H1 (cell line): Measurements from ENCODE around the gene GRIP1. TPM values are rescaled to one million over a fixed set of nuclear protein-coding genes. Genes with fewer than 3 reads are reported as not detected.

Experiments
- CTCF ChIA-PET: fragments of 300-600 bp; sonication (Branson Sonifier 250); formaldehyde crosslinking; loops from one replicate; lab custom pipeline; 2021; ENCODE audit not compliant: partially characterized antibody; lab: Charles Lee
- POLR2A ChIA-PET: fragments of 300-600 bp; sonication (Branson Sonifier 250); formaldehyde crosslinking; loops from one replicate; lab custom pipeline; 2021; ENCODE audit warnings: inconsistent platforms; ENCODE audit not compliant: partially characterized antibody; lab: Charles Lee
- DNase-seq, 2 experiments: peaks; one replicate each; pipeline versions ENCODE4 v3.0.0 to v3.0.0-alpha.2; 2010 to 2022; ENCODE audit warnings: low spot score in 2 of 2, low read depth in 1 of 2, mixed read lengths in 1 of 2
- FAIRE-seq: peaks from 2 replicates; lab custom pipeline; 2011; peaks lifted over from hg19 to GRCh38; lab: Jason Lieb, UNC
- H2AFZ ChIP-seq: 2 replicates; pipeline ENCODE4 v1.8.1; 2012; ENCODE audit warnings: low read length, inconsistent platforms
- H2AK5ac ChIP-seq: 2 replicates; pipeline ENCODE4 v1.6.1; 2013; ENCODE audit warnings: low read depth, low read length
- H2BK120ac ChIP-seq: replicated peaks from 2 replicates; pipeline ENCODE3; 2013; ENCODE audit warnings: low read depth, low read length, inconsistent platforms
- H2BK12ac ChIP-seq: 2 replicates; pipeline ENCODE4 v1.6.1; 2013; ENCODE audit warnings: low read depth, low read length
- H2BK15ac ChIP-seq: 2 replicates; pipeline ENCODE4 v1.6.1; 2013; ENCODE audit warnings: low read length
- H2BK20ac ChIP-seq: 2 replicates; pipeline ENCODE4 v1.6.1; 2013; ENCODE audit warnings: low read length
- H2BK5ac ChIP-seq: 2 replicates; pipeline ENCODE4 v1.6.1; 2013; ENCODE audit warnings: low read depth, low read length
- H3K14ac ChIP-seq: 2 replicates; pipeline ENCODE4 v1.6.1; 2013; ENCODE audit warnings: inconsistent platforms; ENCODE audit not compliant: insufficient read length
- H3K18ac ChIP-seq: 2 replicates; pipeline ENCODE4 v1.6.1; 2013; ENCODE audit warnings: low read length; ENCODE audit errors: extremely low read depth
- H3K23ac ChIP-seq: 2 replicates; pipeline ENCODE4 v1.6.1; 2013; ENCODE audit warnings: inconsistent platforms; ENCODE audit not compliant: insufficient read length
- H3K23me2 ChIP-seq: 2 replicates; pipeline ENCODE4 v1.6.1; 2013; ENCODE audit warnings: low read depth, low read length
- H3K27ac ChIP-seq: 2 replicates; pipeline ENCODE4 v1.6.1; 2011; ENCODE audit warnings: low read depth, low read length, inconsistent platforms
- H3K27me3 ChIP-seq, 4 experiments: replicated peaks in 1 of 4; 1 replicate in 1 of 4; 2 replicates in 3 of 4; pipeline versions ENCODE4 v1.6.1 to v1.8.1; 2011 to 2013; ENCODE audit warnings: low read length in 3 of 4, mild to moderate bottlenecking in 3 of 4, inconsistent platforms in 2 of 4, mixed read lengths in 2 of 4, moderate library complexity in 1 of 4; ENCODE audit not compliant: control insufficient read depth in 3 of 4, insufficient read depth in 3 of 4; ENCODE audit errors: extremely low read depth in 1 of 4
- H3K36me3 ChIP-seq, 4 experiments: 2 replicates each; pipeline versions ENCODE4 v1.6.1 to v1.8.1; 2011 to 2013; ENCODE audit warnings: mild to moderate bottlenecking in 4 of 4, low read length in 3 of 4, moderate library complexity in 2 of 4, control low read depth in 1 of 4, inconsistent platforms in 1 of 4; ENCODE audit not compliant: insufficient read depth in 4 of 4, control insufficient read depth in 2 of 4
- H3K4ac ChIP-seq: replicated peaks from 2 replicates; pipeline ENCODE3; 2013; ENCODE audit warnings: low read length, low read depth, mixed read lengths, inconsistent platforms; ENCODE audit not compliant: insufficient read length
- H3K4me1 ChIP-seq, 4 experiments: replicated peaks in 1 of 4; 1 replicate in 1 of 4; 2 replicates in 3 of 4; pipeline versions ENCODE4 v1.6.1 to v1.8.1; 2011 to 2013; ENCODE audit warnings: low read length in 3 of 4, inconsistent platforms in 2 of 4, mixed read lengths in 1 of 4; ENCODE audit not compliant: insufficient read depth in 4 of 4, control insufficient read depth in 3 of 4
- H3K4me2 ChIP-seq, 2 experiments: 2 replicates each; pipeline versions ENCODE4 v1.6.1 to v1.8.1; 2011 to 2013; ENCODE audit warnings: low read depth in 2 of 2, low read length in 2 of 2, control low read depth in 1 of 2, inconsistent platforms in 1 of 2, mild to moderate bottlenecking in 1 of 2; ENCODE audit not compliant: insufficient read depth in 1 of 2
- H3K4me3 ChIP-seq, 4 experiments: fragments of 200-600, 300-600 bp in 1 of 4; sonication (generic), shearing (Covaris generic), sonication (Bioruptor Twin) in 1 of 4; 2 replicates each; pipeline versions ENCODE4 v1.5.1 to v1.8.1; 2011 to 2016; ENCODE audit warnings: low read length in 4 of 4, low read depth in 3 of 4, control low read depth in 2 of 4, inconsistent platforms in 2 of 4, mild to moderate bottlenecking in 2 of 4, mixed read lengths in 1 of 4, moderate library complexity in 1 of 4; ENCODE audit not compliant: insufficient read depth in 2 of 4; ENCODE audit errors: extremely low read depth in 1 of 4
- H3K56ac ChIP-seq: replicated peaks from 2 replicates; pipeline ENCODE3; 2013; ENCODE audit warnings: low read depth, mild to moderate bottlenecking, mixed read lengths, low read length, inconsistent platforms; ENCODE audit not compliant: insufficient read length
- H3K79me1 ChIP-seq: 2 replicates; pipeline ENCODE4 v1.6.1; 2013; ENCODE audit warnings: low read depth, low read length, control low read depth
- H3K79me2 ChIP-seq, 2 experiments: 2 replicates each; pipeline versions ENCODE4 v1.6.1 to v1.8.1; 2012 to 2013; ENCODE audit warnings: low read length in 2 of 2, mild to moderate bottlenecking in 2 of 2, inconsistent platforms in 1 of 2; ENCODE audit not compliant: insufficient read depth in 2 of 2, control insufficient read depth in 1 of 2
- H3K9ac ChIP-seq, 4 experiments: replicated peaks in 1 of 4; 1 replicate in 1 of 4; 2 replicates in 3 of 4; pipeline versions ENCODE4 v1.6.1 to v1.8.1; 2011 to 2013; ENCODE audit warnings: low read depth in 3 of 4, low read length in 3 of 4, control low read depth in 2 of 4, mild to moderate bottlenecking in 2 of 4, moderate library complexity in 2 of 4, inconsistent platforms in 1 of 4; ENCODE audit errors: extremely low read depth in 1 of 4
- H3K9me3 ChIP-seq, 2 experiments: 2 replicates each; pipeline versions ENCODE4 v1.6.1 to v1.8.1; 2012 to 2013; ENCODE audit warnings: mild to moderate bottlenecking in 2 of 2, moderate library complexity in 2 of 2, control low read depth in 1 of 2, inconsistent platforms in 1 of 2, low read depth in 1 of 2, low read length in 1 of 2, mixed read lengths in 1 of 2; ENCODE audit not compliant: insufficient read depth in 2 of 2
- H4K20me1 ChIP-seq, 2 experiments: replicated peaks in 1 of 2; 2 replicates each; pipeline versions ENCODE3 to v1.8.1; 2011 to 2013; ENCODE audit warnings: inconsistent platforms in 2 of 2, low read length in 2 of 2, mild to moderate bottlenecking in 1 of 2; ENCODE audit not compliant: insufficient read depth in 2 of 2, control insufficient read depth in 1 of 2
- H4K5ac ChIP-seq: 2 replicates; pipeline ENCODE4 v1.6.1; 2013; ENCODE audit warnings: low read length, low read depth, mixed read lengths, inconsistent platforms; ENCODE audit not compliant: insufficient read length
- H4K8ac ChIP-seq: 2 replicates; pipeline ENCODE4 v1.8.0; 2013; ENCODE audit warnings: mild to moderate bottlenecking, moderate library complexity, low read length, inconsistent platforms; ENCODE audit not compliant: insufficient read depth; ENCODE audit errors: extremely low read depth
- H4K91ac ChIP-seq: replicated peaks from 2 replicates; pipeline ENCODE3; 2013; ENCODE audit warnings: low read length, mixed read lengths, inconsistent platforms; ENCODE audit not compliant: insufficient read length
- ASH2L ChIP-seq: fragments of 200-600, 300-600 bp; sonication (generic); IDR thresholded peaks from one replicate; pipeline ENCODE4 v1.7.1; 2017; ENCODE audit warnings: low read length
- BRCA1 ChIP-seq: IDR thresholded peaks from 2 replicates; pipeline ENCODE4 v1.6.1; 2012; ENCODE audit warnings: low read depth, low read length, improper control_type of control experiment
- EP300 ChIP-seq, 2 experiments: IDR thresholded peaks; 1 replicate in 1 of 2; 2 replicates in 1 of 2; pipeline ENCODE4 v1.6.1; 2011 to 2012; ENCODE audit warnings: low read depth in 2 of 2, low read length in 2 of 2, mild to moderate bottlenecking in 2 of 2, borderline replicate concordance in 1 of 2, inconsistent platforms in 1 of 2, moderate library complexity in 1 of 2
- NRF1 ChIP-seq: IDR thresholded peaks from 2 replicates; pipeline ENCODE4 v1.6.1; 2011; ENCODE audit warnings: mild to moderate bottlenecking, low read depth, low read length, improper control_type of control experiment
- WGBS, 2 experiments: shearing (Covaris generic) in 1 of 2; methylation state at CpG; one replicate each; pipeline versions ENCODE4 v1.1.6 to v1.1.7; 2013 to 2015; ENCODE audit warnings: low lambda C conversion rate in 2 of 2, mixed read lengths in 2 of 2, inconsistent platforms in 1 of 2, low coverage in 1 of 2, missing lambda C conversion rate in 1 of 2; ENCODE audit not compliant: insufficient replicate concordance in 2 of 2, insufficient coverage in 1 of 2, insufficient read length in 1 of 2; ENCODE audit errors: extremely low coverage in 1 of 2, missing lambda C conversion rate in 1 of 2; 5-methylcytosine and 5-hydroxymethylcytosine counted together
- polyA plus RNA-seq, 7 experiments: library from polyadenylated mRNA; depleted of rRNA in 3 of 7; stranded (reverse) in 5 of 7; unstranded in 2 of 7; fragments of >200 nt in 5 of 7; fragments of 200-250 nt in 2 of 7; gene quantifications; 1 replicate in 5 of 7; 2 replicates in 1 of 7; 4 replicates in 1 of 7; pipeline versions ENCODE4 v1.2.1 to v1.2.3, GENCODE V29; 2011 to 2013; ENCODE audit warnings: missing spikeins in 2 of 7, mixed read lengths in 2 of 7
- total RNA-seq: library from RNA; stranded (reverse); fragmentation: NEBNext Ultra II Directional; extraction: Animal tissue kit (Norgen Biotek cat#: 25700); gene quantifications from 2 replicates; pipeline ENCODE4 v1.2.1, GENCODE V29; 2021

Gene GRIP1
- total and polyA plus RNA-seq, 2 of the 8 experiments (the other 6 are each of a cell fraction or from before 2014, with no cell fraction given), result 4.5 to 27.3 TPM

- H3K79me1 ChIP-seq, result no peaks in the 10 kb centered on the region
- ChIA-PET POLR2A (no interaction called here), CTCF (interaction anchor here (1.3 to 2.5 kb wide), 2 partner anchors 8 to 17 kb away, joined by 4 to 8 read pairs; no protein-coding TSS in a partner anchor)
- no peaks in the 10 kb centered on the region for H3K23me2 ChIP-seq
- no peak overlapping the region for H2AFZ ChIP-seq
- H4K8ac ChIP-seq, result no peak overlapping the region
- no peak overlapping the region for H2AK5ac ChIP-seq
- H4K20me1 ChIP-seq, result no peaks in the 10 kb centered on the region
- no peak overlapping the region for H3K56ac ChIP-seq
- H3K4me3 ChIP-seq, result no peak overlapping the region
- no peak overlapping the region for H2BK120ac ChIP-seq
- H3K36me3 ChIP-seq, result no peaks in the 10 kb centered on the region
- no peak overlapping the region for H3K9ac ChIP-seq
- FAIRE-seq, result no peak
- H2BK20ac ChIP-seq, result no peak overlapping the region
- no peak overlapping the region for H3K27ac ChIP-seq
- DNase-seq, result no peak
- no peaks in the 10 kb centered on the region for H3K79me2 ChIP-seq
- H3K23ac ChIP-seq, result no peak overlapping the region
- no peak overlapping the region for H3K14ac ChIP-seq
- no peaks in the 10 kb centered on the region for H3K4me1 ChIP-seq
- no peaks in the 10 kb centered on the region; a peak in 1 of 4 replicates for H3K9me3 ChIP-seq
- no peak overlapping the region for H3K18ac ChIP-seq
- H3K4ac ChIP-seq, result no peak overlapping the region
- 100% methylated on average over 1 of the region's 1 CpG; no CpG with 5 or more reads in 1 of the 2 experiments for WGBS, 2 experiments
- H2BK12ac ChIP-seq, result no peak overlapping the region
- H3K27me3 ChIP-seq, result no peaks in the 10 kb centered on the region
- H2BK15ac ChIP-seq, result no peak overlapping the region
- H4K5ac ChIP-seq, result no peak overlapping the region
- H4K91ac ChIP-seq, result no peak overlapping the region
- no peak overlapping the region for H2BK5ac ChIP-seq
- no peak overlapping the region for H3K4me2 ChIP-seq
- no peak for TF ChIP-seq ASH2L
- no peak for TF ChIP-seq BRCA1
- TF ChIP-seq NRF1, result no peak
- no peak for TF ChIP-seq EP300 (IDR thresholded peaks at IDR 0.05; ENCODE audit: borderline replicate concordance in 1 of 2, low read depth in 2 of 2, low read length in 2 of 2)
These were observed 261.7 kb downstream of the GRIP1 start for GRCh38 chr12:66417217-66417616.
